PFSK-1 (cell line): Measurements from ENCODE around the gene PREX1.

Experiments
- FOXP2 ChIP-seq: optimal IDR thresholded peaks from 2 replicates; pipeline ENCODE3; 2011; ENCODE audit warnings: borderline replicate concordance, control low read depth, inconsistent platforms; ENCODE audit not compliant: insufficient read depth; ENCODE audit errors: extremely low read length, extremely low read depth
- POLR2AphosphoS5 ChIP-seq: IDR thresholded peaks from 2 replicates; pipeline ENCODE4 v1.6.1; 2012; ENCODE audit warnings: low read depth, mild to moderate bottlenecking, control low read depth, low read length, moderate library complexity
- SIN3A ChIP-seq: IDR thresholded peaks from 2 replicates; pipeline ENCODE4 v1.6.1; 2012; ENCODE audit warnings: mild to moderate bottlenecking, low read length, moderate library complexity, borderline replicate concordance; ENCODE audit not compliant: insufficient read depth
- TAF1 ChIP-seq: IDR thresholded peaks from 2 replicates; pipeline ENCODE4 v1.6.1; 2012; ENCODE audit warnings: low read length, control low read depth, borderline replicate concordance; ENCODE audit not compliant: insufficient read depth
- TF ChIP-seq, protein P1 (sequence below), 2 experiments: IDR thresholded peaks; 2 replicates each; pipeline versions ENCODE4 v1.6.1 to v1.8.0; 2011 to 2012; ENCODE audit warnings: low read depth in 2 of 2, low read length in 2 of 2, control low read depth in 1 of 2, inconsistent platforms in 1 of 2, mild to moderate bottlenecking in 1 of 2, moderate library complexity in 1 of 2; ENCODE audit not compliant: insufficient read depth in 1 of 2

The PREX1 gene

DNA sequence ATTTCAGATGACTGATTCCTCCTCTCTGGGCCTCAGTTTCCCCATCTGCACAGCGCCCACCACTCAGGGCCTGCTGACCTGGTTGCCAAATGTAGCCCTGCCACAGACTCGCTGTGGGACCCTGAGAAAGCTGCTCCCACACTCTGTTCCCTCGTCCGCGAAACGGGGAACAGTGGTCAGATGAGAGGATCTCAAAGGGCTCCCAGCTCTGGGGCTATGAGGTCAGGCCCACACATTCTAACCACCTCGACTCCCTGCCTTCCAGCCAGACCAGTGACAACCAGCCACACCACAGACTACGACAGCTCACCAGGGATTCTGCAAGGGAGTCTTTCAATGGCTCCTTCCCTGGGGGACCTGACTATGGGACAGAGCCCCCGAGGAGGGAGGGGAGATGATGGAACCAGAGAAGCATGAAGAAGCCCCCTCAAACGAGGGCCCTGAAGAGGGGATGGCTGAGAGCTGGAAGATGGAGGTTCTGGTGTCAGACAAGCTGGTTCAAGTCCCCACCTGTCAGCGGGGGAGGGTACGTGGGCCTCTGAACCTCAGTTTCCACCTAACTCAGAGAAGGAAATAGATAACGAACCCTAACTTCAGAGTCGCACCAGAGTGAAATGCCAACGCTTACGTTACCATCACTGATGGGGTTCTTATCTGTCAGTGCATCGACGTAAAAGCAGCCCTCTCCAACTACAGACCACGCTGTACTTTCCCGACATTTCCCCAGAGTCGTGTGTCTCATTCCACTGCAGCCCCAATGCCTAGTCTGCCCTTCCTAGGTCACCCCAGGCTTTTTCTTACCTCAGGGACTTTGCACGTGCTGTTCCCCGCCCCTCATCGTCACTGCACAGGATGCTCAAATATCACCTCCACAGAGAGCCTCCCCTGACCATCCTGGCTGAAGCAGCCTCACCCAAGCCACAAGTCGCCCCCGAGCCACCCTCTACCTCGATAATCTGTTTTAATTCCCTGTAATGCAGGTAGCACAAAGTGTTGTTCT, 60.5 kb downstream of the PREX1 start:
- TF ChIP-seq TAF1 (no peak), FOXP2 (no peak), SIN3A (no peak)
- TF ChIP-seq, protein P1, sequence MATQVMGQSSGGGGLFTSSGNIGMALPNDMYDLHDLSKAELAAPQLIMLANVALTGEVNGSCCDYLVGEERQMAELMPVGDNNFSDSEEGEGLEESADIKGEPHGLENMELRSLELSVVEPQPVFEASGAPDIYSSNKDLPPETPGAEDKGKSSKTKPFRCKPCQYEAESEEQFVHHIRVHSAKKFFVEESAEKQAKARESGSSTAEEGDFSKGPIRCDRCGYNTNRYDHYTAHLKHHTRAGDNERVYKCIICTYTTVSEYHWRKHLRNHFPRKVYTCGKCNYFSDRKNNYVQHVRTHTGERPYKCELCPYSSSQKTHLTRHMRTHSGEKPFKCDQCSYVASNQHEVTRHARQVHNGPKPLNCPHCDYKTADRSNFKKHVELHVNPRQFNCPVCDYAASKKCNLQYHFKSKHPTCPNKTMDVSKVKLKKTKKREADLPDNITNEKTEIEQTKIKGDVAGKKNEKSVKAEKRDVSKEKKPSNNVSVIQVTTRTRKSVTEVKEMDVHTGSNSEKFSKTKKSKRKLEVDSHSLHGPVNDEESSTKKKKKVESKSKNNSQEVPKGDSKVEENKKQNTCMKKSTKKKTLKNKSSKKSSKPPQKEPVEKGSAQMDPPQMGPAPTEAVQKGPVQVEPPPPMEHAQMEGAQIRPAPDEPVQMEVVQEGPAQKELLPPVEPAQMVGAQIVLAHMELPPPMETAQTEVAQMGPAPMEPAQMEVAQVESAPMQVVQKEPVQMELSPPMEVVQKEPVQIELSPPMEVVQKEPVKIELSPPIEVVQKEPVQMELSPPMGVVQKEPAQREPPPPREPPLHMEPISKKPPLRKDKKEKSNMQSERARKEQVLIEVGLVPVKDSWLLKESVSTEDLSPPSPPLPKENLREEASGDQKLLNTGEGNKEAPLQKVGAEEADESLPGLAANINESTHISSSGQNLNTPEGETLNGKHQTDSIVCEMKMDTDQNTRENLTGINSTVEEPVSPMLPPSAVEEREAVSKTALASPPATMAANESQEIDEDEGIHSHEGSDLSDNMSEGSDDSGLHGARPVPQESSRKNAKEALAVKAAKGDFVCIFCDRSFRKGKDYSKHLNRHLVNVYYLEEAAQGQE (IDR thresholded peaks at IDR 0.05; ENCODE audit: insufficient read depth in 1 of 2, low read depth in 2 of 2, low read length in 2 of 2), result no peak

DNA sequence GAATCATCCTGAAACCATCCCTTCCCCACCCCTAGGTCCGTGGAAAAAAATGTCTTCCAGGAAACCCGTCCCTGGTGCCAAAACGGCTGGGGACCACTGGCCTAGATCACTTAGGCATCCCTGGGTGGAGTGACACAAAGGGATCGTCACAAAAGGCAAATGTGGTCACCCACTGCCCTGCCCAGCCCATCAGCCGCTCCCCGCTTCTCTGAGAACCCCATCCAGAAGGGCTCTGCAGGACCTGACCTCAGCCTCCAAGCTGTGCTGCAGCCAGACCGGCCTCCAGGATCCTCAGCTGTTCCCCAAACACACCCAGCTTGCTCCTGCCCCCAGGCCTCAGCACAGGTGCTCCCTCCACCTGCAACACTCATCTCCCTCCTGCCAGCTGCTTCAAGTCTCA, 61.6 kb downstream of the PREX1 start:
- TF ChIP-seq TAF1 (no peak), FOXP2 (no peak), SIN3A (no peak), POLR2AphosphoS5 (no peak)
- TF ChIP-seq, protein P1 (IDR thresholded peaks at IDR 0.05; ENCODE audit: insufficient read depth in 1 of 2, low read depth in 2 of 2, low read length in 2 of 2), result no peak

DNA sequence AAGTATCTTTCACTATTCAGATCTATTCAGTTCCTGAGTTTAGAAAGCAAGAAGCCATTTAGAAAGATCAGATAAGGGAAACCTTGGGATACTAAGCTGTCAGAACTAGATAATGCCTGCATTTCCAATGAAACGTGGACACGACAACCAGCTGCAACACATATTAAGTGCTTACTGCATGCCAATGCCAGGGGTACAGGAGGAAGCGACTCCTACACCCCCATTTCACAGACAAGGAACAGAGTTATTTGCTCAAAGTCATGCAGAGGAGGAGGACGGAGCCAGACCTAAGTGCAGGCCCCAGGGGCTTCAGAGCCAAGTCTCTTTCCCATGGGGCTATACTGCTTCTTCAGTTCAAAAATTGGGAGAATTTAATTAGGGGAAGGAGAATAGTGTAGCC, 62.4 kb downstream of the PREX1 start:
- TF ChIP-seq SIN3A (no peak), POLR2AphosphoS5 (no peak), FOXP2 (no peak), TAF1 (no peak)
- TF ChIP-seq, protein P1 (IDR thresholded peaks at IDR 0.05; ENCODE audit: insufficient read depth in 1 of 2, low read depth in 2 of 2, low read length in 2 of 2), result no peak

DNA sequence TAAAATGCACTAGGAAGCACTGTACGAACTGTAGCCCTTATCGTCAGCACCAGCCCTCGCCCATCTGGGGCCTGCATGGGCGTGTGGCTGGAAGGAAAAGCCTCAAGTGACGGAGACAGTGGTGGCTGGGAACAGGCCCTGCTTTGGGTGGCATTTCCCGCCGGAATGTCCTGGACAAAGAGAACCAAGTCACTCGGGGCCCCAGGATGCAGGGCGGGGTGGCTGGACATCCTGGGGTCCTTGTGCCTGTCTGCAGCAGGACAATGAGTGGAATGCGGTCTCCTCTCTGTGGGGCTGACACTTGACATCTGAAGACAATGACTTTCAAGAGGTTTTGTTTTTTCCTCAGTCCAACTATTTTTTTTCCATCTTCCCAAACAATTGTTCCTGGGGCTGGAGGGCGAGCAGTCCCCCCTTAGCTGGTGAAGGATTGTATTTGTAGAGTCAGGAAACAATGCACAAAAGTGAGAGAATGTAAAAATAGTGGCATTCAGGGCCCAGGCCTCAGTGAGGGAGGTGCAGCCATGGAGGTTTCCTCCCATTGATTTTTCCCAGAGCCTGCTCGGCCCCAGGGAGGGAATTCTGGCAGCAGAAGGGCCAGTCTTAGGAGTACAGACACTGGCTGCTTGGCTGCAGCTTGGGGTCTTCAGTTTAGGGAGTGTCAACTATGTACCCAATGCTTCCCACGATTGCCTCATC, 64.4 kb downstream of the PREX1 start:
- TF ChIP-seq TAF1 (no peak), POLR2AphosphoS5 (no peak)

DNA sequence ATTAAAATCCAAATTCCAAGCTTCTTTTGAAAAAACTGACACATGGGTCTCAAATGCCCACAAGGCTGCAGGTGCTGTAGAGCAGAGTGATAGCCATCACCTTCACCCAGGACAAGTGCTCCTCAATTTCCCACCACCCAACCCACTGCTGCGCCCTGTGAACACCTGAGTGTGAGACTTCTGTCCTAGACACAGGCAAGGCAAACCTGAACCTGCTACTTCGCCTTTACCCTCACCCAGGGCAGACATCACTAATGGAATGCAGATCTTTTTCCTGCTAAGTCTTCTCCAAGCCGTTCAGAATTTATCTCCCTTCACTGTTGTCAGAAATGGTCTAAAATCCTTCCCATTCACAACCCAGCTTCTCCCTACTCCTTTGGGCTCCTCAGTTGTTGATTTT, 65.9 kb downstream of the PREX1 start:
- no peak for TF ChIP-seq POLR2AphosphoS5
- TF ChIP-seq SIN3A, result no peak
- TF ChIP-seq, protein P1 (IDR thresholded peaks at IDR 0.05; ENCODE audit: insufficient read depth in 1 of 2, low read depth in 2 of 2, low read length in 2 of 2), result no peak
- no peak for TF ChIP-seq FOXP2
- TF ChIP-seq TAF1, result no peak
